ENCODE data around the gene IKBKG.
"Not testable (repeated sequence)": the region's sequence is repeated elsewhere in the genome, so short reads cannot be mapped to it uniquely, and the experiment has no call there.

Gene IKBKG

DNA sequence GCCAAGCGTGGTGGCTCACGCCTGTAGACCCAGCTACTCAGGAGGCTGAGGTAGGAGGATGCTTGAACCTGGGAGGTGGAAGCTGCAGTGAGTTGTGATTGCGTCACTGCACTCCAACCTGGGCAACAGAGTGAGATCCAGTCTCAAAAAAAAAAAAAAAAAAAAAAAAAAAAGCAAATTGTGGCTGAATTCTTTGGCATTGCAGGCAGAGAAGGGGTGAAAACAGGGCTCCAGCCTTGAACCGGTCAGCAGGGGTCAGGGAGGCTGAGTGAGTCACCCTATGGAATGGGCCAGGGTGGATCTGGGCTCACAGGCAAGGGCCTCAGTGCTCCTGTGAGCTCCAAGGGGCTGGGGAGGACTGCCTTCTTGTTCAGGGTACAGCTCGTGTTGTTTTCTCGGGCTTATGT lies 18.2 kb upstream of the IKBKG start:
- DNase-seq = no peak

DNA sequence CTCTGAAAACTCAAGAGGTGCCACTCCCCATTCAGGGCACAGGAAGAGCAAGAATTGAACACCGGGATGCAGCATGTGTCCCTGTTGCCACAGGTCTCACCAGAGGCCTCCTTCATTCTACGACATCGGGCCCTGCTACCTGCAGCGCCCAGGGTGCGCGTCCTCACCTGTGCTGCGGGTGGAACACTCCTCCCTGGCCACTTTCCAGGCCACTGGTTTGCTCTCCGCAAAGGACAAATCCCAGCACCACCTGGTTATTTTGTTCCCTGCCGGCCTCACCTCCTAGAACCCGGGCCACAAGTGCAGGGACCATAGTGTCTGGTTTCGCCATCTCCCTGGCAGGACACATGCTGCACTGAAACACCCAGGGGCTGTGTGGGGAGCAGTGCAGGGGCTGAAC lies 17.1 kb upstream of the IKBKG start:
- no peak for DNase-seq

DNA sequence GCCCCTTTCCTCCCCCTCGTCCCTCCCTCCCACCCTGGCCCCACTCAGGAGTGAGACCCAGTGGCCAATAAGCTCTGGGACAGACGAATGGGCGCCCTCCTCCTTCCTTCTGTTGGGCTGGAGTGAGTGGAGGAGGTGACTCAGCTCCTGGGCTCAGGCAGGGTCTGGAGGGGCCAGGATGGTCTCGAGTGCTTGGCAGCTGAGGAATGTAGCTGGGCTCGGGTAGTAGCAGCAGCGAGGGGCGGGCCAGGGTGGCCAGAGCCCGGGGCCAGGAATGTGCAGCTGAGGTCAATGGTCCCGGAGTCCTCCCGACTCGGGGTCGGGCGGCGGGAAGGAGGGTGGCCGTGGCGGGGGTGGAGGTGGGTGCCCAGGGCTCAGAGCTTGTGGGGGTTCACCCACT lies 15.8 kb upstream of the IKBKG start:
- DNase-seq = no peak

DNA sequence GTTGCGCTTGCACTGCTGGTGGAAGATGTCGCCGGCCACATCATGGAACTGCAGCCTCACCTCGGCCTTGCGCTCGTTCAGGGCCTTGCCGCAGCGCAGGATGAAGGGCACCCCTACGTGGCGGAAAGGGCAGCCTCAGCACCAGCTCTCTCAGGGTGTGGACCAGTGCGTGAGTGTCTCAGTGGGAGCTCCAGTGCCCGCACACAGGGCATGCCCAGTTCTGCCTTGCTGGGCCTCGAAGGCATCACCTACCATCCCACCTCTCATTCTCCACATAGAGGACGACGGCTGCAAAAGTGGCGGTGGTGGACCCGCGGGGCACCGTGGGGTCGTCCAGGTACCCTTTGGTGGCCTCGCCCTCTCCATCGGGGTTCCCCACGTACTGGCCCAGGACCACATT lies 14.7 kb upstream of the IKBKG start:
- DNase-seq = no peak

DNA sequence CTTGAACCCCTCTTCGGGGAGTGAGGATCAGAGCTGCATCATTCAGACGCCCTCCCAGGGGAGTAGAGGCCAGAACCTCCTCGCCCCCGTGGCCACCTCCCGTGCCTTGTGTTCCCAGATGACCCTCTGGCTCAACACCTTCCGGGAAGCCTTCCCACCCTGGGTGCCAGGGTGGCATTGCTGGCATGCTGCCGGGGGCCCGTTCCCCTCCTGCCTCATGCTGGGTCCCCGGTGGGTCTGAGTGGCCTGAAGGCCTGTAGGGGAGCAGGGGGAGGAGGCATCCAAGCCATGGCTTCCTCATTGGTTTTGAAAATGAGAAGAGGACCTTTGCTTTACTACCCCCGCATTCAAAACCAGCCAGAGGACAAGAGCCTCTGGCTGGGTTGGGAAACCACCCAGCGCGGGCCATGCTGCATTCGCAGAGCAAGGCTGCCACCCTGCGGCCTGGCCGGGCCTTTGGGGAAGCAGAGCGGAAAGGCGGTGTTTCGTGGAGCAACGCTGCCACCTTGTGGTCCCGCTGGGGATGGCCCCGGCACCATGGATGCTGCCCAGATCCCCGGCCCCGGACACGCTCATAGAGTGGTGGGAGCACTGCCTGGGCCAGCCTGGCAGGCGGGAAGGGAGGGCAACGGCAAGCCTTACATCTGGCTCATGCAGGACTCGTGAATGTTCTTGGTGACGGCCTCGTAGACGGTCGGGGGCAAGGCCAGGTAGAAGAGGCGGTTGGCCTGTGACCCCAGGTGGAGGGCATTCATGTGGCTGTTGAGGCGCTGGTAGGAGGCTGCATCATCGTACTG lies 12.7 kb upstream of the IKBKG start:
- DNase-seq = peak; percentile 82

DNA sequence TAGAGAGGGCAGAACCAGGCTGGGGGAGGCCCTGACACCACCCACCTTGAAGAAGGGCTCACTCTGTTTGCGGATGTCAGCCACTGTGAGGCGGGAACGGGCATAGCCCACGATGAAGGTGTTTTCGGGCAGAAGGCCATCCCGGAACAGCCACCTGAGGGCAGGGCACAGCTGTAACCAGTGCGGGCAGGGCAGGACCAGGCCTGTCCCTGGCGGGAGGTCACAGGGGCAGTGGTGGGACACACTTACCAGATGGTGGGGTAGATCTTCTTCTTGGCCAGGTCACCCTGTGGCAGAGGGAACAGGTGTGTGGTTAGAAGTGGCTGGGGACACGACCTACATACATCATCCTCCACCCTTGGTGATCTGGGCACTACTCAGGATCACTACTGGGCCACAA lies 11.5 kb upstream of the IKBKG start:
- DNase-seq = no peak

DNA sequence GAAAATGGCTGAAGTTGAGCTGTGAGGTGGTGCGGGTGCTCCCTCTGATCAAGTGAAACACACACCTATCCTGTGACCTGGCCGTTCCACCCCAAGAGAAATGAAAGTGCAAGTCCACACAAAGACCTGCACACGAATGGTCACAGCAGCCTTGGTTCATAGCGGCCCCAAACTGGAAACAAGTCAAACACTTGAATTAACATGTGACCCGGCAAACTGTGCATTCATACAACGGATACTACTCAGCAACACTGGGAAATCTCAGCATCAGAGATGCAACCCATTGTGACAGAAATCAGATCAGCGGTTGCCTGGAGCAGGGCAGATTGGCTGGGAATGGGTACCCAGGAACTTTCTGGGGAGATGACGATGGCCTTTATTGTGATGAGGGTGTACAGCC lies 8.3 kb upstream of the IKBKG start:
- DNase-seq = no peak

DNA sequence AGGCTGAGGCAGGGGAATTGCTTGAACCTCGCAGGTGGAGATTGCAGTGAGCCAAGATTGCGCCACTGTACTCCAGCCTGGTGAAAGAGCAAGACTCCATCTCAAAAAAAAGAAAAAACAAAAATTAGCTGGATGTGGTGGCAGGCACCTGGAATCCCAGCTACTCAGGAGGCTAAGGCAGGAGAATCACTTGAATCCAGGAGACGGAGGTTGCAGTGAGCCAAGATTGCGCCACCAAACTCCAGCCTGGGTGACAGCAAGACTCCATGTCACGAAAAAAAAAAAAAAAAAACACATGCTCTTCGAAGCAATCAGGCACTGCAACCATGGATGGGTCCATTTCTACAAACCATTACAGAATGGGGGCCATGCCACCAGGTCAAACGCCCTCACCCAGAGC lies 7.1 kb upstream of the IKBKG start:
- not testable (repeated sequence) for DNase-seq

DNA sequence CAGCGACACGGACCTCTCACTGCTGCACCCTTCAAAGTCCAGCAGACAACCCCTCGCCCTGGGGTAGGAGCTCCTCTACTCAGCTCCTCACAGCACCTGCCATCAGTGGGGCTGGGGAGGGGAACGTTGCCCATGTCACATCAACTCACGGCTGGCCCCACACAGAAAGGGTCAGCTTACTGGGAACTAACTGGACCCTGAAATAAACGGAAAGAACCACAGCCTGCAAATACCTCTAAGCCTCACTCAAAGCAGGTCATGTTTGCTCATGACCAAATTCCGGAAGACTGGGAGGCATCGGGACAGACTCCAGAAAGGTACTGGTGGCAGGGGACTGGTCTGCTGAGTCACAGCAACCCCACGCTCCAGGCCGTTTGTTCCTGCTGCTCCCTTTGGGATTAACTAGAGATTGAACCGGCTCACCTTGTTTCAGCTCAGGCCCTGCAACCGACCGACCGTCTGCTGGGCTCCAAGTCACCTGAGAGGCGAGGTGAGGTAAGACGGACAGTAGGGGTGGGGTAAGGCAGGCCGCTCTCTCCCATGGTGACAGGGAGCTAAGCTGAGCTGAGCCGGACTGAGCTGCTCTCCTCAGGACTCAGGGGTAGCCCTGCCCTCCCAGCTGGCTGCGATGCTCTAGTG lies 6.4 kb upstream of the IKBKG start:
- DNase-seq = no peak

DNA sequence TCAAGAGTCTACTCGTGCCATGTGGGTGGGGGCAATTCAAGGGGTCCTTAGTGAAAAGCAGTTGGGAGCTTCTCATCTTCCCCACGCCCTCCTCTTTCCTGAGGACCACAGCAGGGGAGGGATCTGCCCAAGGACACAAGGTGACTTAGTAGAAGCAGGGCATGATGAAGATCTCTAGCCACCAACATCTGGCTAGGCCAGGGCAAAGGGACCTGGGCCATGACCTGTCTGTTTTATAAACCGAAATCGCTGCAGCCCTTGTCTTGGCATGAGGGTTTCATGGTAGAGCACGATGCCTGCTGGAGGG lies 5.9 kb upstream of the IKBKG start:
- DNase-seq = no peak

DNA sequence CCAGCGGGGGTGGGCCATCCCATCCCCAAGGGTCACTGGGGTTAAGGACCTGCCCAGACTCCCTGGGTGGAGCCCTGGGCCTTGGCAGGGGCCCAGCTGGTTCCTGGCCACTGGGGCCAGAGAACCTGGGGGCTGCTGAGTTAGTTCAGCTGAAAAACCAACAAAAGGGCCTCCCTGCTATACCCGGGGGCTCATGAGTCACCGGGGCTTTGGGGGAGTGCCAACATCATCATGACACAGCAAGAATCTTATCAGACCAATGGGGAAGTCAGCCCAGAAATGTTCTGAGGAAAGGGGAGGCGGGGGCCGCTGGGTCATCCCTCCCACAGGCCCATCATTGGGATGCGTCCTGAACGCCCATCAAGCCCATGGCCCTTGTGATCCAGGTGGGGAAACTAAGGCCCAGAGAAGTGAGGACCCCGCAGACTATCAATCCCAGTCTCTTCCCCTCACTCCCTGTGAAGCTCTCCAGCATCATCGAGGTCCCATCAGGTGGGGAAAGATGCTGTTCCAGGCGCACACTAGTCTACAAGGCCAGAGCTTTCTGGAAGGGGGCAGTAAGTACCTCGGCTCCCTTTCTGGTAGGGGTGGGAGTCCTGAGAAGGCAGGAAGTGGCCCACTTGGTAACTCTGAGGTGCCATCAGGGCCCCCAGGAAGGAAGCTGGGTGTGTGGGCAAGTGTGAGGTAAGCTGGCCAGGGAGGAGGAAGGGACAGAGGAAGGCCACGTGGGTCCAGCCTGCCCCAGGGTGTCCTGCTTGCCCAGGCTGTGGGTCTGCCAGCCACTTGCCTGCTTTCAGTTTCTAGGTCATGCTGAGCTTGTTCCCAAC lies 5.3 kb upstream of the IKBKG start:
- peak; percentile 80 for DNase-seq

DNA sequence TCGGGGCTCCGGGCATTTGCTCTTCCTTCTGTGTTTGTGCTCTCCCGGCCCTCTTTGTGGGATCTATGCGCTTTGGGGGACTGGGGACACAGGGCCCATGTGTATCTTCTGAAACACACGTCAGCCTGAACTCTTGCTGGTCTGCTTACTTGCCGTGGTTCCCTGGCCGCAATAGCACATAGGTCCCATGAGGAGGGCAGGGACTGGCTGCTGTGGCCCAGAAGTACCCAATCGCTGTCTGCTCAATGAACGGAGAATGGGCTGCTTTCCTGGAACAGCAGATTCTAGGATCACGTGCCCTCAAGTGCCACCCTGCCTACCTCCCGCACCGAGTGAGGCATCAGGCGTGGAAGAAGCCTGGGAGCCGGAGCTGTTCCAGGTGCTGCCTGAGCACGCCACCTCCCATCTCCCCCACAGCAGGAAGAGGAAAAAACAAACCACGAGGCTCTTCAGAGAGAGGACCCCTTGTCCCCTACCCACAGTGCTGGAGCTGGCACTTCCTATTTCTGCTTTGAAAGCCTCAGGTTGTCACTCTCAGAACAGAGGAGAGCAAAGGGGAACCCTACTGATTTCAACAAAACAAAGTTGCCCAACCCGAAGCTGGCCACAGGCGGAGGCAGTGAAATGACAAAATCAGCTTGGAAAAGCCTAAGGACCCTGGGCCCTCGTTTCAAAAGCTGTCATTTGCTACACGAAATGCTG lies 4.5 kb upstream of the IKBKG start:
- peak; percentile 62 for DNase-seq

DNA sequence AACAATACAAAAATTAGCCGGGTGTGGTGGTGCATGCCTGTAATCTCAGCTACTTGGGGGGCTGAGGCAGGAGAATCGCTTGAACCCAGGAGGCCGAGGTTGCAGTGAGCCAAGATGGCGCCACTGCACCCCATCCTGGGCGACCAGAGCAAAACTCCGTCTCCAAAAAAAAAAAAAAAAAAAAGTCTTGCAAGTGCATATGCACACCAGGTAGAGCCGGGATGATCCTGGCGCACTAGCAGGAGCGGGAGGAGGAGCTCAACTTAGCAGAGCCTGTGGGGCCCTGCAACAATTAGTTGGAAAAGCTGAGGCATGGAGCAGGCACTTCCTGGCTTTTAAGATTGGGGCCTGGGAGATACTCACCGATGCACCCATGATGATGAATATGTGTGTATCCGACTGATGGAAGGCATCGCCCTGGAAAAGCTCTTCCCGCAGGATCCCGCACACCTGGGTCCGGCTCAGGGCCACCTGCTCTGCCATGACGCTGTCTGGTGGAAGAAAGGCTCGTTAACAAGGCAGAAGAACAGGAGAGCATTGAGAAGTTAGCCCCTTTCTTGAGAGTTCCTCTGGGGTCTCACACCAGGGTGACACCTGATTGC lies 1.6 kb upstream of the IKBKG start:
- no peak for DNase-seq

DNA sequence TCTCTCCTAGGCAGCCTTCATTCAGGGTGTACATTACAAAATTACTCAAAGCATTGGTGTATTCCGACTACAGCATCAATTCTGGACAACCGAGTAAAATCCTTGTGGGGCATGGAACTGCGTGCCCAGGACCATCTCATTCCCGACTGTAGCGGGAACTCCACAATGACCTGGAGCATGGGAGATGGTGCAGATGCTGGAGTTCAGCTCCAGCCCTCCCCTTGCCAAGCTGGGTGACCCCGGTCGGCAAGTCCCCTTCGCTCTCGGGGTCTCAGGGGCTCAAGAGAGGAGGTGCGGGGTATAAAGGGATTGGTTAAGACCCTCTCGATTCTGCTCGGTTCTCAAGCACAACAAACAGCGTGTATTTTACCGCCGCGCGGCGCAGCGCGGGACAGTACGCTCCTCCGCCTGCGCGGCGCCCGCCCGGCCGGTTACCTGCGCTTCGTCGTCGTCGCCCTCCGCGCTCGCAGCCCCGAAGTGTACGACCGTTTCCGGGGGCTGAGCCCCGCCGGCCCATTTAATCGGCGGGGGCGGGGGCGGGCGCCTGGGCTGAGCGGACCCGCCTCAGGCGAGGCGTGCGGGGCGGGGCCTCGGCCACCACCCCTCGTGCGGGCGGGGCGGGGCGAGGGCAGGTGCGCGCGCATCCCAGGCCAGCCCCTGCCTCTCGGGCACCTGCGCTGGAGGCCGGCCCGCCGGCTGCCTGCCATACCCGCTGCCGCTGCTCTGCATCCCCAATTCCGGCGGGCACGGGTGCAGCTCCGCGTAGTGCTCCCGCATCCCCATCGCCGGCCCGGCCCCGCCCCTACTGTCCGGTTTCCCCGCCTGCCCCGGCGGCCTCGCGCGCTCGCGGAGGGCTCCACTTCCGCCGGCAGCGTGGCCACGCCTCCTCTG lies 821 bp upstream of the IKBKG start, which contains the start of gene G6PD:
TSS of gene G6PD (minus strand) at position 493 of the 891 bp plus-strand sequence. CDS start 691 bp downstream, outside the sequence.
- DNase-seq = peak; percentile 77

DNA sequence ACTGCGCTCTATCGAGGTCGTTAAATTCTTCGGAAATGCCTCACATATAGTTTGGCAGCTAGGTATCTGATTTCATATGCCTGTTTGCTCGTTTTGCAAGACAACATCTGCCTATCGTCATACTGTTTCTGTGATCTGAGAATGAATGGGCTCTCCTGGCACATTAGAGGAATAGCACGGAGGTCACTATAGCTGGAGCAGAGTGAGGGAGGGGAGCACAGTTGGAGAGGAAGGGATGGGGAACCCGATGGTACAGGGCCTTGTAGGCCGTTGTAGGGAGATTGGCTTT lies 552 bp downstream of the IKBKG start:
- no peak for DNase-seq

DNA sequence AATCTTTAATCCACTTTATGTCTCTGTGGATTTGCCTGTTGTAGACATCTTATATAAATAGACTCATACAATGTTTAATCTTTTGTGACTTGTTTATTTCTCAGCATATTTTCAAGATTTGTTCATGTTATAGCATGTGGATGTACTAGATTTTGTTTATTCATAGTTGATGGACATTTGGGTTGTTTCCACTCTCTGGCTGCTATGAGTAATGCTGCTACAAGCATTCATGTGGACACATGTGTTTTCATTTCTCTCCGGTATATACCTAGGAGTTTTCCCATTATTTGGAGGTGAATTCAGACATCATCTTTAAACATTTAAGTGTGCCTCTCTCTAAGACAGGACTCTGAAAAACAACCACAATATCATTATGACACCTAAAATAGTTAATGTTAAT lies 2.3 kb downstream of the IKBKG start:
- no peak for DNase-seq

DNA sequence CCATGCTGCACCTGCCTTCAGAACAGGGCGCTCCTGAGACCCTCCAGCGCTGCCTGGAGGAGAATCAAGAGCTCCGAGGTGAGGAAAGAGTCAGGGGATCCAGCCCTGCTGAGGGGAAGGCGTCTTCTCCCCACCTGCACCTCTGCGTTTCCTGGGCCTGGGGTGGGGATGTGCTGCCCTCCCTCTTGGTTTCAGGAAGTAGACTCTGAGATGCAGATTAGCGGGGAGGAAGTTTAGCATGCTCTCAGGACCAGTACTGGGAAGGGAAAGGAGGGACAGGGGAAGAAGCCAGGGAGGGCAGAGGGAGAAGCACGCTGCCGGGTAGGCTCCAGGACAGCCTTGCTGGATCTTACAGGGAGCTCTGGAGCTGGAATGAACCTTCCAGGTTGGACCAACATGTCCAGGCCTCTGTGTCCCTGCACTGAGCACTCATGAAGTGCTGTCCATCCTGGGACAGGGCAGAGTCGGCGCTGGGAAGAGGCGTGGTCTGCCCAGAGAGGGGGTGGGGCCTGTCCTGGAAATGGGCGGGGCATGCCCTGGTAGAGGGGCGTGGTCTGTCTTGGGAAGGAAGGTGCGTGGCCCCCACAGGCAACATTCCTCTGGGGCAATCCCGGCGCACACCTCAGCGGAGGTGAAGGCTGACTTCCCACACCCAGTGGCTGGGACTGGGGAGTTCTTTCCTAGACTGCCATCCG lies 4.8 kb downstream of the IKBKG start:
- not testable (repeated sequence) for DNase-seq

DNA sequence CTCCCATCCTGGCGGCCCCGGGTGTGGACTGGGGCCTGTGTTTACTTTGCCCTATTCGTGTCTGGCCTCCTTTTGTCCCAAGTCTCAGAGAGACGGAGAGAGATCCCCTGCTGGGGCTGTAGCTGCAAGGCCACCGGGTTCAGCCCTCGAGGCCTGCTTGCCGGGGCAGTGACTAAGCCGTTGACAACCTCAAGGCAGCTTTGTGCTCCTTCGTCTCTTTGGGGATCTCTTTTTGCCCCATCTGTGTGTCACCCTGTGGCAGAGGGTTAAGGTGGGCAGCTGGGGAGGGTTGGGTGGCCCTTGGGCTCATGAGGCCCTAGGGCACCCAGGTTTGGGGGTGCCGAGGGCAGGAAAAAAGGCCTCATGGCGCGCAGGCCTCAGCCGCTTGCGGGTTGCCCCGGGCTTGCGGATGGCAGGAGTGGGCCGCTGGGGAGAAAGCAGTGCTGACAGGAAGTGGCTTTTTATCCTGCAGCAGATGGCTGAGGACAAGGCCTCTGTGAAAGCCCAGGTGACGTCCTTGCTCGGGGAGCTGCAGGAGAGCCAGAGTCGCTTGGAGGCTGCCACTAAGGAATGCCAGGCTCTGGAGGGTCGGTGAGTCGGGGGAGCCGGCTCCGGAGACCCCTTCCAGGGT lies 10.8 kb downstream of the IKBKG start:
- not testable (repeated sequence) for DNase-seq

DNA sequence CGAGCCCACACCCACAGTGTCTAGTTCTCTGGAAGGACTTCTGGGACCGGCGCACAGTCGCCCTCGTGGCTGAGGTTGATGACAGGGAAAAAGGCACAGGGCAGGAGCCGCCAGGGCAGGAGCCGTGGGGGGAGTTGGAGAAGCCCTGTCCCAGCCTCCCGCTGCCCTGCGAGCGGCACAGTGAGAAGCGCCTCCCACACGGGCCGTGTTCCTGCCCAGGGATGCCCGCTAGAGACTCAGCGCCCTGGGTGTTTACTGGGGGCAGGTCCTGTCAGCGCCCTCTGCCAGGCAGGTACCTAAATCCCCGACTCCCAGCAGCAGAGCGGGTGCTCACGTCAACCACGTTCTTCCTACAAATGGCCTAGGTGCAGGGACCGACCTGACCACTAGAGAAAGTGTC lies 11.5 kb downstream of the IKBKG start:
- not testable (repeated sequence) for DNase-seq

DNA sequence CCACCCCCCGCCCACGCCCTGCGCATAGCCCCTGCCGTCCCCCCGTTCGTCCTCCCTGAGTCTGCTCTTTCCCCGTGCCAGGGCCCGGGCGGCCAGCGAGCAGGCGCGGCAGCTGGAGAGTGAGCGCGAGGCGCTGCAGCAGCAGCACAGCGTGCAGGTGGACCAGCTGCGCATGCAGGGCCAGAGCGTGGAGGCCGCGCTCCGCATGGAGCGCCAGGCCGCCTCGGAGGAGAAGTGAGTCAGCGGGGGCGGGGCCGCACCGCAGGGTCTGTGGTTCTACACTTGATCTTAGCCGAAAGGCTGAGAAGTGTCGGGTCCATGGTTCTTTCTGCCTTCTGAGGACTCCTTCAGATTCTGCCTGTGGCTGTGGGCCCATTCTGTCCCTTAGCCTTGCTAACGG lies 12.9 kb downstream of the IKBKG start:
- not testable (repeated sequence) for DNase-seq

DNA sequence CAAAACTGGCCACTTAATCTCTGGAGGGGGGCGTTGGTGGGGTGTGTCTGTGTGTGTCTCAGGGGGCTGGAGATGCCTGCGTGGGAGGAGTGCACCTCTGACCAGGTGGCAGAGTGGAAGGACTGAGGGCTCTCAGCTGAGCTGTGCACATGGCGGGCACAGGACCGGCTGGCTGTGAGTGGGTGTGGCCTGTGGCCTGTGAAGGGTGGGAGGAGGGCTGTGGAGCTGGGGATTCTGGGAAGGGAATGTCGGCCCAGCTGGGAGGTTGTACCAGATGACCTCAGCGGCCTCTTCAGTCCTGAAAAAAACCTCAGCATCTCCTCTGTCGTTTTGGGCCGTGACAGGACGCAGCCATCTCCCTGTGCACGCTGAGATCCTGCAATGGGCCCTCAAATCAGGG lies 14.9 kb downstream of the IKBKG start:
- not testable (repeated sequence) for DNase-seq
